Liver (tissue), 9 donors: Measurements from ENCODE around the gene CTNNA2. TPM values are rescaled to one million over a fixed set of nuclear protein-coding genes. Genes with fewer than 3 reads are reported as not detected.

Experiments
- DNase-seq: peaks from one replicate; pipeline ENCODE4 v3.0.0-alpha.2; 2017; ENCODE audit warnings: low spot score
- H3K27ac ChIP-seq, 2 donors: one replicate each; pipeline ENCODE4 v1.7.0; 2013; ENCODE audit warnings: inconsistent platforms in 2 of 2, low read length in 2 of 2, control low read depth in 1 of 2, low read depth in 1 of 2, mild to moderate bottlenecking in 1 of 2
- H3K27me3 ChIP-seq, 4 donors: one replicate each; pipeline versions ENCODE4 v1.6.1 to v1.7.0; 2013; ENCODE audit warnings: low read length in 3 of 4, inconsistent platforms in 1 of 4, mild to moderate bottlenecking in 1 of 4, moderate library complexity in 1 of 4; ENCODE audit not compliant: control insufficient read depth in 4 of 4, insufficient read depth in 4 of 4
- H3K36me3 ChIP-seq, 4 donors: one replicate each; pipeline versions ENCODE4 v1.6.1 to v1.7.0; 2013; ENCODE audit warnings: low read length in 3 of 4, mild to moderate bottlenecking in 3 of 4, low read depth in 1 of 4, moderate library complexity in 1 of 4; ENCODE audit not compliant: control insufficient read depth in 4 of 4, insufficient read depth in 3 of 4
- H3K4me1 ChIP-seq, 4 donors: one replicate each; pipeline versions ENCODE4 v1.6.1 to v1.7.0; 2013; ENCODE audit warnings: low read length in 3 of 4, mild to moderate bottlenecking in 3 of 4, moderate library complexity in 1 of 4; ENCODE audit not compliant: control insufficient read depth in 4 of 4, insufficient read depth in 4 of 4
- H3K4me3 ChIP-seq, 3 donors: one replicate each; pipeline versions ENCODE4 v1.6.1 to v1.7.0; 2013; ENCODE audit warnings: low read length in 3 of 3, control low read depth in 1 of 3, low read depth in 1 of 3, mild to moderate bottlenecking in 1 of 3
- H3K9ac ChIP-seq, 2 donors: one replicate each; pipeline ENCODE4 v1.7.0; 2013; ENCODE audit warnings: low read length in 2 of 2, mild to moderate bottlenecking in 2 of 2, moderate library complexity in 2 of 2, control low read depth in 1 of 2, low read depth in 1 of 2
- H3K9me3 ChIP-seq, 4 donors: one replicate each; pipeline versions ENCODE4 v1.6.1 to v1.7.0; 2013; ENCODE audit warnings: low read length in 3 of 4; ENCODE audit not compliant: control insufficient read depth in 4 of 4
- EGR1 ChIP-seq, 2 donors: IDR thresholded peaks; 2 replicates each; pipeline ENCODE4 v1.6.1; 2016 to 2018; ENCODE audit warnings: antibody characterized with exemption in 2 of 2, low read depth in 2 of 2
- FOXA1 ChIP-seq: IDR thresholded peaks from 2 replicates; pipeline ENCODE4 v1.6.1; 2016; ENCODE audit warnings: antibody characterized with exemption
- FOXA2 ChIP-seq: IDR thresholded peaks from 2 replicates; pipeline ENCODE4 v1.6.1; 2016; ENCODE audit warnings: antibody characterized with exemption
- GABPA ChIP-seq, 2 donors: IDR thresholded peaks in 1 of 2; conservative IDR thresholded peaks in 1 of 2; 2 replicates each; pipeline ENCODE4 v1.6.1; 2016; ENCODE audit warnings: antibody characterized with exemption in 2 of 2, mild to moderate bottlenecking in 1 of 2, moderate library complexity in 1 of 2
- HNF4A ChIP-seq, 2 donors: conservative IDR thresholded peaks; 2 replicates each; pipeline ENCODE4 v1.6.1; 2016; ENCODE audit warnings: antibody characterized with exemption in 2 of 2, mild to moderate bottlenecking in 2 of 2
- JUND ChIP-seq, 2 donors: IDR thresholded peaks; 2 replicates each; pipeline ENCODE4 v1.6.1; 2016; ENCODE audit warnings: antibody characterized with exemption in 2 of 2
- NR2F2 ChIP-seq: IDR thresholded peaks from 2 replicates; pipeline ENCODE4 v1.6.1; 2016; ENCODE audit warnings: antibody characterized with exemption
- RAD21 ChIP-seq, 2 donors: IDR thresholded peaks; 2 replicates each; pipeline ENCODE4 v1.6.1; 2016; ENCODE audit warnings: antibody characterized with exemption in 2 of 2, mild to moderate bottlenecking in 2 of 2
- SP1 ChIP-seq: IDR thresholded peaks from 2 replicates; pipeline ENCODE4 v1.6.1; 2018; ENCODE audit warnings: antibody characterized with exemption, mild to moderate bottlenecking
- TAF1 ChIP-seq: conservative IDR thresholded peaks from 2 replicates; pipeline ENCODE4 v1.6.1; 2016; ENCODE audit warnings: antibody characterized with exemption, mild to moderate bottlenecking
- WGBS: extraction: QIAGEN DNeasy Blood & Tissue Kit; methylation state at CpG from one replicate; pipeline ENCODE4 v1.1.7; 2013; 5-methylcytosine and 5-hydroxymethylcytosine counted together
- polyA plus RNA-seq, 2 donors: library from polyadenylated mRNA; stranded (reverse) in 1 of 2; unstranded in 1 of 2; fragments of 200-250 nt in 1 of 2; fragments of >200 nt in 1 of 2; fragmentation: Nextera tagmentation in 1 of 2; extraction: Ambion mirVana in 1 of 2; gene quantifications; one replicate each; pipeline versions ENCODE4 v1.2.1 to v1.2.3, GENCODE V29; 2013 to 2015
- total RNA-seq, 2 donors: library from RNA; depleted of rRNA; stranded (reverse); fragments of >200 nt; gene quantifications; one replicate each; pipeline ENCODE4 v1.2.3, GENCODE V29; 2014
- TF ChIP-seq, protein P1 (sequence below): IDR thresholded peaks from 2 replicates; pipeline ENCODE4 v1.6.1; 2016; ENCODE audit warnings: antibody characterized with exemption
- TF ChIP-seq, protein P2 (sequence below): fragments of 150-350 bp; IDR thresholded peaks from 2 replicates; pipeline ENCODE4 v1.5.1; 2017; ENCODE audit warnings: improper control_type of control experiment, low read depth, low read length; ENCODE audit not compliant: missing input control
- TF ChIP-seq, protein P3 (sequence below): IDR thresholded peaks from 2 replicates; pipeline ENCODE4 v1.6.1; 2016; ENCODE audit warnings: antibody characterized with exemption, mild to moderate bottlenecking
- donor health status: healthy.
- donor health status: healthy.
- donor health status: healthy.
- donor health status: healthy.
- donor health status: healthy.

Gene CTNNA2
- total and polyA plus RNA-seq, 4 donors: 0.05 TPM; not detected in 3

DNA sequence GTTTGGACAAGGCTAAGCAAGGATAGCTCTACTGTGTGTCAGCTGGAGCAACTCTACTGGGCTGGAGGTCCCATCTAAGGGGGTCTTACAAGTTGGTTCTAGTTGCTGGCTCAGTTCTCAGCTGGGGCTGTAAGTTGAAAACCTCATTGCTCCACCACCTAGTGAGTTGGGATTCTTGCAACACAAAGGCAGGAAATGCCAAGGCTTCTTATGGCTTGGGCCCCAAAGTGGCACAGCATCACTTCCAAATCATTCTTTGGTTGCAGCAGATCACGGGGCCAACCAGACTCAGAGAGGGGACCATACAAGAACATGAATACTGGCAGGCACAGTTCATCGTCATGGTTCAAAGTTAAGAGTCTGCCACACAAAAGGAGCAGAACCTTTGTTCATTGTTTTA lies 459.0 kb downstream of the CTNNA2 start:
- no peaks in the 10 kb centered on the region for H3K9me3 ChIP-seq
- WGBS: 85% methylated on average over 2 of the region's 2 CpGs
- no peak overlapping the region for H3K27ac ChIP-seq
- H3K4me3 ChIP-seq: no peak overlapping the region
- no peak for DNase-seq
- H3K9ac ChIP-seq: no peak overlapping the region
- H3K4me1 ChIP-seq: no peaks in the 10 kb centered on the region
- no peaks in the 10 kb centered on the region for H3K36me3 ChIP-seq
- H3K27me3 ChIP-seq: no peaks in the 10 kb centered on the region
- TF ChIP-seq GABPA (IDR thresholded peaks at IDR 0.05 in 1 of 2, conservative IDR thresholded peaks at IDR 0.05 in 1 of 2) (no peak), TAF1 (no peak), JUND (IDR thresholded peaks at IDR 0.05) (no peak), NR2F2 (no peak), EGR1 (IDR thresholded peaks at IDR 0.05; ENCODE audit: low read depth in 2 of 2) (no peak), RAD21 (IDR thresholded peaks at IDR 0.05) (no peak), SP1 (no peak), FOXA1 (no peak), HNF4A (conservative IDR thresholded peaks at IDR 0.05) (no peak)
- TF ChIP-seq, protein P1, sequence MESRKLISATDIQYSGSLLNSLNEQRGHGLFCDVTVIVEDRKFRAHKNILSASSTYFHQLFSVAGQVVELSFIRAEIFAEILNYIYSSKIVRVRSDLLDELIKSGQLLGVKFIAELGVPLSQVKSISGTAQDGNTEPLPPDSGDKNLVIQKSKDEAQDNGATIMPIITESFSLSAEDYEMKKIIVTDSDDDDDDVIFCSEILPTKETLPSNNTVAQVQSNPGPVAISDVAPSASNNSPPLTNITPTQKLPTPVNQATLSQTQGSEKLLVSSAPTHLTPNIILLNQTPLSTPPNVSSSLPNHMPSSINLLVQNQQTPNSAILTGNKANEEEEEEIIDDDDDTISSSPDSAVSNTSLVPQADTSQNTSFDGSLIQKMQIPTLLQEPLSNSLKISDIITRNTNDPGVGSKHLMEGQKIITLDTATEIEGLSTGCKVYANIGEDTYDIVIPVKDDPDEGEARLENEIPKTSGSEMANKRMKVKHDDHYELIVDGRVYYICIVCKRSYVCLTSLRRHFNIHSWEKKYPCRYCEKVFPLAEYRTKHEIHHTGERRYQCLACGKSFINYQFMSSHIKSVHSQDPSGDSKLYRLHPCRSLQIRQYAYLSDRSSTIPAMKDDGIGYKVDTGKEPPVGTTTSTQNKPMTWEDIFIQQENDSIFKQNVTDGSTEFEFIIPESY: no peak
- TF ChIP-seq, protein P2, sequence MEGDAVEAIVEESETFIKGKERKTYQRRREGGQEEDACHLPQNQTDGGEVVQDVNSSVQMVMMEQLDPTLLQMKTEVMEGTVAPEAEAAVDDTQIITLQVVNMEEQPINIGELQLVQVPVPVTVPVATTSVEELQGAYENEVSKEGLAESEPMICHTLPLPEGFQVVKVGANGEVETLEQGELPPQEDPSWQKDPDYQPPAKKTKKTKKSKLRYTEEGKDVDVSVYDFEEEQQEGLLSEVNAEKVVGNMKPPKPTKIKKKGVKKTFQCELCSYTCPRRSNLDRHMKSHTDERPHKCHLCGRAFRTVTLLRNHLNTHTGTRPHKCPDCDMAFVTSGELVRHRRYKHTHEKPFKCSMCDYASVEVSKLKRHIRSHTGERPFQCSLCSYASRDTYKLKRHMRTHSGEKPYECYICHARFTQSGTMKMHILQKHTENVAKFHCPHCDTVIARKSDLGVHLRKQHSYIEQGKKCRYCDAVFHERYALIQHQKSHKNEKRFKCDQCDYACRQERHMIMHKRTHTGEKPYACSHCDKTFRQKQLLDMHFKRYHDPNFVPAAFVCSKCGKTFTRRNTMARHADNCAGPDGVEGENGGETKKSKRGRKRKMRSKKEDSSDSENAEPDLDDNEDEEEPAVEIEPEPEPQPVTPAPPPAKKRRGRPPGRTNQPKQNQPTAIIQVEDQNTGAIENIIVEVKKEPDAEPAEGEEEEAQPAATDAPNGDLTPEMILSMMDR: no peak
- TF ChIP-seq, protein P3, sequence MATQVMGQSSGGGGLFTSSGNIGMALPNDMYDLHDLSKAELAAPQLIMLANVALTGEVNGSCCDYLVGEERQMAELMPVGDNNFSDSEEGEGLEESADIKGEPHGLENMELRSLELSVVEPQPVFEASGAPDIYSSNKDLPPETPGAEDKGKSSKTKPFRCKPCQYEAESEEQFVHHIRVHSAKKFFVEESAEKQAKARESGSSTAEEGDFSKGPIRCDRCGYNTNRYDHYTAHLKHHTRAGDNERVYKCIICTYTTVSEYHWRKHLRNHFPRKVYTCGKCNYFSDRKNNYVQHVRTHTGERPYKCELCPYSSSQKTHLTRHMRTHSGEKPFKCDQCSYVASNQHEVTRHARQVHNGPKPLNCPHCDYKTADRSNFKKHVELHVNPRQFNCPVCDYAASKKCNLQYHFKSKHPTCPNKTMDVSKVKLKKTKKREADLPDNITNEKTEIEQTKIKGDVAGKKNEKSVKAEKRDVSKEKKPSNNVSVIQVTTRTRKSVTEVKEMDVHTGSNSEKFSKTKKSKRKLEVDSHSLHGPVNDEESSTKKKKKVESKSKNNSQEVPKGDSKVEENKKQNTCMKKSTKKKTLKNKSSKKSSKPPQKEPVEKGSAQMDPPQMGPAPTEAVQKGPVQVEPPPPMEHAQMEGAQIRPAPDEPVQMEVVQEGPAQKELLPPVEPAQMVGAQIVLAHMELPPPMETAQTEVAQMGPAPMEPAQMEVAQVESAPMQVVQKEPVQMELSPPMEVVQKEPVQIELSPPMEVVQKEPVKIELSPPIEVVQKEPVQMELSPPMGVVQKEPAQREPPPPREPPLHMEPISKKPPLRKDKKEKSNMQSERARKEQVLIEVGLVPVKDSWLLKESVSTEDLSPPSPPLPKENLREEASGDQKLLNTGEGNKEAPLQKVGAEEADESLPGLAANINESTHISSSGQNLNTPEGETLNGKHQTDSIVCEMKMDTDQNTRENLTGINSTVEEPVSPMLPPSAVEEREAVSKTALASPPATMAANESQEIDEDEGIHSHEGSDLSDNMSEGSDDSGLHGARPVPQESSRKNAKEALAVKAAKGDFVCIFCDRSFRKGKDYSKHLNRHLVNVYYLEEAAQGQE: no peak

DNA sequence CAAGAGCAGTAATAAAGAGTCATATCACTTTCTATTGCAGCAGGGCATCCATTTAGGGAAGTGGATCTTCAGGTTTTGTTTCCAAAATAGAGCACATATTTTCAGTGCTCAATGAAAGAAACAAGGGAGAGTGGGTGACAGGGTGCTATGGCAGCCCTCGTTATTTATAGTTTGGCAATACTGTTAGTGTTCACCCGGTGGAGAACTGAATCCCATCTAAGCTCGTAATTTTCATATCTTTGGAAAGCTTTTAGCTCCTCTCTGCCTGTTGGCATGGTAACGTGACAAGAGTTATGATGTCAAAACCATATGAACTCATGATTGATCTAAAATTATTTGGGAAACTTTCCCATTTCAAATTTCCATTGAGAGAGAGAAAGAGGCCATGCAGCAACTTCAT lies 459.8 kb downstream of the CTNNA2 start:
- WGBS: 81% methylated on average over 4 of the region's 4 CpGs
- H3K4me1 ChIP-seq: no peaks in the 10 kb centered on the region
- no peaks in the 10 kb centered on the region for H3K27me3 ChIP-seq
- H3K4me3 ChIP-seq: no peak overlapping the region
- H3K9me3 ChIP-seq: no peaks in the 10 kb centered on the region
- no peak for DNase-seq
- H3K36me3 ChIP-seq: no peaks in the 10 kb centered on the region
- H3K9ac ChIP-seq: no peak overlapping the region
- no peak overlapping the region for H3K27ac ChIP-seq
- TF ChIP-seq JUND (IDR thresholded peaks at IDR 0.05) (no peak), FOXA2 (no peak), SP1 (no peak), NR2F2 (no peak)
- TF ChIP-seq, protein P1: no peak
- TF ChIP-seq, protein P2: no peak
